ENCODE results near the gene SMIM29. TPM values are rescaled to one million over a fixed set of nuclear protein-coding genes. Genes with fewer than 3 reads are reported as not detected.
A peak's percentile ranks its signal among the peaks of the same experiment; 100 is the strongest.

The SMIM29 gene
- polyA plus RNA-seq (27.4 to 49.3 TPM (median 33.0 TPM) in 3 replicates), polyA minus RNA-seq (18.6 to 50.4 TPM (median 32.2 TPM) in 3 replicates)
- 16.0 TPM for polyA plus RNA-seq (2011; ENCODE audit: low read depth)
- polyA plus RNA-seq (2011; cell fraction: cytosol; rRNA removed): 35.4 and 62.8 TPM in 2 replicates
- 27.3 and 38.3 TPM in 2 replicates for polyA plus RNA-seq (2011; cell fraction: nucleus; rRNA removed)
- 48.3 and 50.2 TPM in 2 replicates for polyA plus RNA-seq (2012; ENCODE audit: low replicate concordance)
- polyA minus RNA-seq (2011; cell fraction: cytosol; rRNA and poly(A)+ RNA removed): 78.5 TPM
- 5.9 and 6.0 TPM in 2 replicates for polyA minus RNA-seq (2011; cell fraction: nucleus; rRNA and poly(A)+ RNA removed)

- Histone ChIP-seq H3K4me3 (ENCODE audit: control insufficient read depth in 2 of 3, extremely low read depth in 1 of 3, insufficient read depth in 2 of 3, low read depth in 1 of 3, low read length in 3 of 3) (peak within 1 kb of the TSS; percentile 72 to 95 (median 84)), H3K79me2 (ENCODE audit: control insufficient read depth, insufficient read depth, low read length) (peaks cover 3% of the 10 kb centered on the region), H3K9me3 (ENCODE audit: control insufficient read depth, low read depth, low read length) (no peaks in the 10 kb centered on the region), H4K20me1 (ENCODE audit: control insufficient read depth, extremely low read depth, insufficient read depth, low read length) (peaks cover 14% of the 10 kb centered on the region), H3K27ac (ENCODE audit: control insufficient read depth, insufficient read depth, low read length) (peak within 1 kb of the TSS; percentile 81), H3K9me1 (ENCODE audit: control insufficient read depth, extremely low read depth, insufficient read depth, low read length) (no peaks in the 10 kb centered on the region), H3K4me2 (ENCODE audit: control insufficient read depth, extremely low read depth, insufficient read depth, low read depth, low read length) (peak within 1 kb of the TSS; percentile 98), H3K36me3 (ENCODE audit: control insufficient read depth in 2 of 2, extremely low read depth in 1 of 2, insufficient read depth in 2 of 2, low read length in 2 of 2) (peaks cover 0 to 2% of the 10 kb centered on the region in 2 experiments), H3K9ac (ENCODE audit: control insufficient read depth, extremely low read depth, insufficient read depth, low read length) (peak within 1 kb of the TSS; percentile 85), H3K4me1 (ENCODE audit: control insufficient read depth, extremely low read depth, insufficient read depth, low read length) (peaks cover 42% of the 10 kb centered on the region), H3K27me3 (ENCODE audit: control insufficient read depth, extremely low read depth, insufficient read depth, low read length) (no peaks in the 10 kb centered on the region), H2AFZ (ENCODE audit: control insufficient read depth, low read length) (peak within 1 kb of the TSS; percentile 88)
- no peak for TF ChIP-seq EZH2 (IDR thresholded peaks at IDR 0.05; ENCODE audit: low read length)
- TF ChIP-seq, protein P1, sequence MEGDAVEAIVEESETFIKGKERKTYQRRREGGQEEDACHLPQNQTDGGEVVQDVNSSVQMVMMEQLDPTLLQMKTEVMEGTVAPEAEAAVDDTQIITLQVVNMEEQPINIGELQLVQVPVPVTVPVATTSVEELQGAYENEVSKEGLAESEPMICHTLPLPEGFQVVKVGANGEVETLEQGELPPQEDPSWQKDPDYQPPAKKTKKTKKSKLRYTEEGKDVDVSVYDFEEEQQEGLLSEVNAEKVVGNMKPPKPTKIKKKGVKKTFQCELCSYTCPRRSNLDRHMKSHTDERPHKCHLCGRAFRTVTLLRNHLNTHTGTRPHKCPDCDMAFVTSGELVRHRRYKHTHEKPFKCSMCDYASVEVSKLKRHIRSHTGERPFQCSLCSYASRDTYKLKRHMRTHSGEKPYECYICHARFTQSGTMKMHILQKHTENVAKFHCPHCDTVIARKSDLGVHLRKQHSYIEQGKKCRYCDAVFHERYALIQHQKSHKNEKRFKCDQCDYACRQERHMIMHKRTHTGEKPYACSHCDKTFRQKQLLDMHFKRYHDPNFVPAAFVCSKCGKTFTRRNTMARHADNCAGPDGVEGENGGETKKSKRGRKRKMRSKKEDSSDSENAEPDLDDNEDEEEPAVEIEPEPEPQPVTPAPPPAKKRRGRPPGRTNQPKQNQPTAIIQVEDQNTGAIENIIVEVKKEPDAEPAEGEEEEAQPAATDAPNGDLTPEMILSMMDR (optimal IDR thresholded peaks at IDR 0.05 in 1 of 3, IDR thresholded peaks at IDR 0.05 in 1 of 3, conservative IDR thresholded peaks at IDR 0.05 in 1 of 3; ENCODE audit: extremely low read depth in 1 of 3, insufficient read depth in 2 of 3, low read length in 3 of 3): peak in 1 of 3 experiments; percentile 85
- DNase-seq (ENCODE audit: low read depth, low spot score) (no peak), FAIRE-seq (no peak)
- dilution Hi-C loops (cut with MboI; ENCODE audit: extremely low pct_ligation_motif_present, low sequenced_read_pairs): no loop called here
These were observed at the start of gene SMIM29 for GRCh38 chr6:34248727-34249468. Gene SMIM29 (minus strand): TSS chr6:34249006. CDS start chr6:34247791, 1,215 bp downstream.

DNA sequence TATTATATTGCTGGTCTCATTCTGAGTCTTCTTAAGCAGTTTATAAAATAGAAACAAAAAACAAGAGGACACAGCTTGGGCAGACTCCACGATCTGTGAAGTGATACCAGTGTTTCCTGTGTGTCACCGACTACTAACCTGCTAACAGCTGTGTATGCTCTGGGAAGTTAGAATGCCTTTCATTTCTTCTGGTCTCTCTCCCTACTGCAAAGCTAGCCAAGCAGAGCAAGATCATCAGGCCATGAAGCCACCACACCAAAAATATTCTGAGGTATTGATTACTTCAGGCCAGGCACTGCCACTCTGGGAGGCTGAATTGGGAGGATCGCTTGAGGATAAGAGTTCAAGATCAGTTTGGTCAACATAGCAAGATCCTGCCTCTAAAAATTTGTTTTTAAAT, 46.9 kb upstream of the SMIM29 start:
- Histone ChIP-seq H3K9me1 (ENCODE audit: control insufficient read depth, extremely low read depth, insufficient read depth, low read length) (no peaks in the 10 kb centered on the region), H4K20me1 (ENCODE audit: control insufficient read depth, extremely low read depth, insufficient read depth, low read length) (no peaks in the 10 kb centered on the region), H3K4me2 (ENCODE audit: control insufficient read depth, extremely low read depth, insufficient read depth, low read depth, low read length) (no peak overlapping the region), H3K27me3 (ENCODE audit: control insufficient read depth, extremely low read depth, insufficient read depth, low read length) (no peaks in the 10 kb centered on the region), H3K9me3 (ENCODE audit: control insufficient read depth, low read depth, low read length) (no peaks in the 10 kb centered on the region), H3K79me2 (ENCODE audit: control insufficient read depth, insufficient read depth, low read length) (no peaks in the 10 kb centered on the region), H3K36me3 (ENCODE audit: control insufficient read depth in 2 of 2, extremely low read depth in 1 of 2, insufficient read depth in 2 of 2, low read length in 2 of 2) (peaks cover 5 to 10% of the 10 kb centered on the region in 2 experiments), H3K27ac (ENCODE audit: control insufficient read depth, insufficient read depth, low read length) (no peak overlapping the region), H2AFZ (ENCODE audit: control insufficient read depth, low read length) (no peak overlapping the region), H3K9ac (ENCODE audit: control insufficient read depth, extremely low read depth, insufficient read depth, low read length) (no peak overlapping the region), H3K4me3 (ENCODE audit: control insufficient read depth in 2 of 3, extremely low read depth in 1 of 3, insufficient read depth in 2 of 3, low read depth in 1 of 3, low read length in 3 of 3) (no peak overlapping the region), H3K4me1 (ENCODE audit: control insufficient read depth, extremely low read depth, insufficient read depth, low read length) (no peaks in the 10 kb centered on the region)
- no peak for TF ChIP-seq EZH2 (IDR thresholded peaks at IDR 0.05; ENCODE audit: low read length)
- TF ChIP-seq, protein P1 (optimal IDR thresholded peaks at IDR 0.05 in 1 of 3, IDR thresholded peaks at IDR 0.05 in 1 of 3, conservative IDR thresholded peaks at IDR 0.05 in 1 of 3; ENCODE audit: extremely low read depth in 1 of 3, insufficient read depth in 2 of 3, low read length in 3 of 3): no peak
- no peak for FAIRE-seq
- no peak for DNase-seq (ENCODE audit: low read depth, low spot score)
- dilution Hi-C loops (cut with MboI; ENCODE audit: extremely low pct_ligation_motif_present, low sequenced_read_pairs): no loop called here
